Keratinocyte (primary cell): ENCODE data around the gene DDX6.

ENCODE experiments used
- CTCF ChIP-seq, 3 experiments: IDR thresholded peaks in 1 of 3; conservative IDR thresholded peaks in 1 of 3; optimal IDR thresholded peaks in 1 of 3; 2 replicates in 2 of 3; 3 replicates in 1 of 3; pipeline versions ENCODE3 to v1.5.1; 2011; ENCODE audit warnings: low read length in 3 of 3, mild to moderate bottlenecking in 3 of 3, moderate library complexity in 2 of 3, control low read depth in 1 of 3, inconsistent platforms in 1 of 3; ENCODE audit not compliant: insufficient read depth in 2 of 3; ENCODE audit errors: extremely low read depth in 1 of 3
- EZH2 ChIP-seq: IDR thresholded peaks from one replicate; pipeline ENCODE4 v1.6.1; 2012; ENCODE audit warnings: inconsistent platforms, mild to moderate bottlenecking, low read length, moderate library complexity

DNA sequence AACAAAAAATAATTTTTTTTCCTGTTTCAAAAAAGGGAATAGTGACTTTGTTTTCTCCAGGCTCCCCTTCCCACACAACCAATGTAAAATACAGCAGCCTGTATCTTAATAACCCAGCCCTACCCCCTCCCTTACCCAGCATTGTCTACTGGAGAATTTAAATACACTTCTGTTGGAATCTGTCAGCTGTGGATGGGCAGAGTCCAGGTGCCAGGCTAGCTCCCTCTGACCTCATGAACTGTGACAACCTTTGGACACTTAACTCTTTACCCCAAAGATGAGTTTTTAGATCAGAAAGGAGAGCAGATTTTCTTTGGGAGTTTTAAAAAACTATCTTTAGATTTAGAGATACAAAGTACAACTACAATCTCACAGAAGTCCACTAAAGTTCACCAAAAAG, 42.9 kb downstream of the DDX6 start:
- TF ChIP-seq CTCF (optimal IDR thresholded peaks at IDR 0.05 in 1 of 3, IDR thresholded peaks at IDR 0.05 in 1 of 3, conservative IDR thresholded peaks at IDR 0.05 in 1 of 3; ENCODE audit: extremely low read depth in 1 of 3, insufficient read depth in 2 of 3, low read length in 3 of 3) (no peak), EZH2 (no peak)
